Astrocyte (in vitro differentiated cells and primary cell): ENCODE measurements around the gene TTLL1. TPM values are rescaled to one million over a fixed set of nuclear protein-coding genes. Genes with fewer than 3 reads are reported as not detected.

Experiments used
- DNase-seq: peaks from one replicate; pipeline ENCODE4 v3.0.0-alpha.2; 2010; ENCODE audit warnings: low read depth
- FAIRE-seq: peaks from 2 replicates; lab custom pipeline; 2011; peaks lifted over from hg19 to GRCh38; lab: Jason Lieb, UNC
- H2AFZ ChIP-seq: 2 replicates; pipeline ENCODE4 v1.6.0; 2012; ENCODE audit warnings: low read depth, low read length, inconsistent platforms
- H3K27ac ChIP-seq: 2 replicates; pipeline ENCODE4 v1.5.1; 2011; ENCODE audit warnings: low read depth, low read length, inconsistent platforms
- H3K27me3 ChIP-seq: 2 replicates; pipeline ENCODE4 v1.6.0; 2011; ENCODE audit warnings: low read length, inconsistent platforms; ENCODE audit not compliant: insufficient read depth
- H3K36me3 ChIP-seq: 2 replicates; pipeline ENCODE4 v1.5.1; 2011; ENCODE audit warnings: low read length, inconsistent platforms; ENCODE audit not compliant: insufficient read depth
- H3K4me1 ChIP-seq: 2 replicates; pipeline ENCODE4 v1.5.1; 2011; ENCODE audit warnings: low read length, inconsistent platforms; ENCODE audit not compliant: insufficient read depth
- H3K4me2 ChIP-seq: 2 replicates; pipeline ENCODE4 v1.6.0; 2012; ENCODE audit warnings: low read length, inconsistent platforms
- H3K4me3 ChIP-seq: 2 replicates; pipeline ENCODE4 v1.5.1; 2011; ENCODE audit warnings: low read depth, mild to moderate bottlenecking, low read length, inconsistent platforms; ENCODE audit not compliant: insufficient read depth
- H3K79me2 ChIP-seq: 2 replicates; pipeline ENCODE4 v1.6.0; 2012; ENCODE audit warnings: mild to moderate bottlenecking, low read length, inconsistent platforms; ENCODE audit not compliant: insufficient read depth
- H3K9ac ChIP-seq: 2 replicates; pipeline ENCODE4 v1.6.0; 2012; ENCODE audit warnings: mild to moderate bottlenecking, low read length, inconsistent platforms
- H3K9me3 ChIP-seq: 2 replicates; pipeline ENCODE4 v1.5.1; 2012; ENCODE audit warnings: low read depth, mild to moderate bottlenecking, low read length, inconsistent platforms; ENCODE audit not compliant: insufficient read depth
- H4K20me1 ChIP-seq: 2 replicates; pipeline ENCODE4 v1.6.0; 2012; ENCODE audit warnings: low read length, inconsistent platforms; ENCODE audit not compliant: insufficient read depth
- H3K27ac Mint-ChIP-seq: one replicate; pipeline ENCODE4 v1.8.0; 2021; ENCODE audit warnings: mild to moderate bottlenecking, mixed read lengths; ENCODE audit not compliant: unreplicated experiment
- H3K27me3 Mint-ChIP-seq: one replicate; pipeline ENCODE4 v1.8.0; 2021; ENCODE audit warnings: low read depth, mixed read lengths; ENCODE audit not compliant: unreplicated experiment
- H3K36me3 Mint-ChIP-seq: one replicate; pipeline ENCODE4 v1.8.0; 2021; ENCODE audit warnings: low read depth, mixed read lengths; ENCODE audit not compliant: unreplicated experiment
- H3K4me1 Mint-ChIP-seq: one replicate; pipeline ENCODE4 v1.8.0; 2021; ENCODE audit warnings: low read depth, mixed read lengths; ENCODE audit not compliant: unreplicated experiment
- H3K4me3 Mint-ChIP-seq: one replicate; pipeline ENCODE4 v1.8.0; 2021; ENCODE audit warnings: mild to moderate bottlenecking, moderate library complexity, mixed read lengths; ENCODE audit not compliant: unreplicated experiment
- H3K9me3 Mint-ChIP-seq: one replicate; pipeline ENCODE4 v1.8.0; 2021; ENCODE audit warnings: mild to moderate bottlenecking, mixed read lengths; ENCODE audit not compliant: unreplicated experiment
- EZH2 ChIP-seq: IDR thresholded peaks from 2 replicates; pipeline ENCODE4 v1.6.1; 2012; ENCODE audit warnings: mild to moderate bottlenecking, low read length, inconsistent platforms; ENCODE audit not compliant: insufficient read depth
- total RNA-seq: library from RNA; stranded (reverse); gene quantifications from 2 replicates; pipeline ENCODE4 v1.2.1, GENCODE V29; 2021
- TF ChIP-seq, protein P1 (sequence below): IDR thresholded peaks from 2 replicates; pipeline ENCODE4 v1.5.1; 2011; ENCODE audit warnings: low read depth, mild to moderate bottlenecking, inconsistent platforms, low read length, moderate library complexity; ENCODE audit not compliant: insufficient read depth

The TTLL1 gene
- total RNA-seq, 1 donor from 2014 or later = 10.7 TPM

DNA sequence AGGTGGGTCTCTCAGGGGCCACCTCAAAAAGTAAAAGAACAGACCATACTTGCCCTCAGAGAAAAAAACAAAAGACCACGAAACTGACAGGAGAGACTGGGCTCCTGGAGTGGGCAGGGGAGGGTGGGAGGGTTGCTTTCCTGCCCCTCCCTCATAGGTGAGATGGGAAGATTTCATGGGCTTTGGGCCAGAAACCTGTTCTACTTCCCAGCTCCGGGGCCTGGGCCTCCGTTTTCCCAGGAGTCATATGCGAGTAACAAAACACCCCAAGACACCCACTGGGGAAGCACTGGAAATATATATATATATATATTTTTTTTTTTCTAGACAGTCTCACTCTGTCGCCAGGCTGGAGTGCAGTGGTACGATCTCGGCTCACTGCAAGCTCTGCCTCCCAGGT is 31.6 kb downstream of the TTLL1 start:
- no peak for TF ChIP-seq EZH2
- TF ChIP-seq, protein P1, sequence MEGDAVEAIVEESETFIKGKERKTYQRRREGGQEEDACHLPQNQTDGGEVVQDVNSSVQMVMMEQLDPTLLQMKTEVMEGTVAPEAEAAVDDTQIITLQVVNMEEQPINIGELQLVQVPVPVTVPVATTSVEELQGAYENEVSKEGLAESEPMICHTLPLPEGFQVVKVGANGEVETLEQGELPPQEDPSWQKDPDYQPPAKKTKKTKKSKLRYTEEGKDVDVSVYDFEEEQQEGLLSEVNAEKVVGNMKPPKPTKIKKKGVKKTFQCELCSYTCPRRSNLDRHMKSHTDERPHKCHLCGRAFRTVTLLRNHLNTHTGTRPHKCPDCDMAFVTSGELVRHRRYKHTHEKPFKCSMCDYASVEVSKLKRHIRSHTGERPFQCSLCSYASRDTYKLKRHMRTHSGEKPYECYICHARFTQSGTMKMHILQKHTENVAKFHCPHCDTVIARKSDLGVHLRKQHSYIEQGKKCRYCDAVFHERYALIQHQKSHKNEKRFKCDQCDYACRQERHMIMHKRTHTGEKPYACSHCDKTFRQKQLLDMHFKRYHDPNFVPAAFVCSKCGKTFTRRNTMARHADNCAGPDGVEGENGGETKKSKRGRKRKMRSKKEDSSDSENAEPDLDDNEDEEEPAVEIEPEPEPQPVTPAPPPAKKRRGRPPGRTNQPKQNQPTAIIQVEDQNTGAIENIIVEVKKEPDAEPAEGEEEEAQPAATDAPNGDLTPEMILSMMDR = no peak
- H3K4me2 ChIP-seq = no peak overlapping the region
- H2AFZ ChIP-seq = no peak overlapping the region
- no peaks in the 10 kb centered on the region for H3K79me2 ChIP-seq
- no peaks in the 10 kb centered on the region for H3K9me3 ChIP-seq
- no peak overlapping the region for H3K27ac Mint-ChIP-seq
- no peaks in the 10 kb centered on the region for H4K20me1 ChIP-seq
- H3K27me3 ChIP-seq = no peaks in the 10 kb centered on the region
- H3K27ac ChIP-seq = no peak overlapping the region
- no peaks in the 10 kb centered on the region for H3K4me1 Mint-ChIP-seq
- H3K4me1 ChIP-seq = no peaks in the 10 kb centered on the region
- H3K4me3 ChIP-seq = no peak overlapping the region
- H3K4me3 Mint-ChIP-seq = no peak overlapping the region
- no peak overlapping the region for H3K9ac ChIP-seq
- no peaks in the 10 kb centered on the region for H3K9me3 Mint-ChIP-seq
- no peaks in the 10 kb centered on the region for H3K27me3 Mint-ChIP-seq
- no peak for FAIRE-seq
- DNase-seq = no peak
- no peaks in the 10 kb centered on the region for H3K36me3 ChIP-seq
- peaks cover 19% of the 10 kb centered on the region for H3K36me3 Mint-ChIP-seq

DNA sequence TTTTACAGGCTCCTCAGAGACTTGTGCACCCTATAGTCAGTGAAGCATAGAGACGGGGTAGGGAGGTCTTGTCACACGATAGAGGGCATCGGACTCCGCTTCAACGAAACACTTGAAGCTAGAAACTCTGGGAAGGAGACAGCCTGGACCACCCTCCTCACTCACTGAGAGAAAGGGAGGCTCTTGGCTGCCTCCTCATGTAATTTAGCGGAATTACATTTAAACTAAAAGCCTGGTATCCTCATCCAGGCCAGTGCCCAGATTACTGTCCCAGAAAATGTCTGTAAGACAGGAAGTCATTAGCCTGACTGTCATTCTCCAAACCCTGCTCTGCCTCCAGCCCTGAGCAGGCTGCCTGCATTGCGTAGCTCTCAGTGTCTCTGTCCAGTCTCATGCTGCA is 36.0 kb downstream of the TTLL1 start:
- no peak overlapping the region for H3K27ac ChIP-seq
- no peaks in the 10 kb centered on the region for H3K4me1 ChIP-seq
- no peak overlapping the region for H3K4me2 ChIP-seq
- FAIRE-seq = no peak
- peaks cover 13% of the 10 kb centered on the region for H3K36me3 Mint-ChIP-seq
- H3K9me3 ChIP-seq = no peaks in the 10 kb centered on the region
- no peaks in the 10 kb centered on the region for H4K20me1 ChIP-seq
- H3K9ac ChIP-seq = no peak overlapping the region
- H3K4me3 Mint-ChIP-seq = no peak overlapping the region
- peaks cover 1% of the 10 kb centered on the region for H3K4me1 Mint-ChIP-seq
- no peak for TF ChIP-seq EZH2
- TF ChIP-seq, protein P1 = peak; percentile 5
- no peaks in the 10 kb centered on the region for H3K9me3 Mint-ChIP-seq
- DNase-seq = no peak
- no peak overlapping the region for H3K4me3 ChIP-seq
- no peaks in the 10 kb centered on the region for H3K27me3 Mint-ChIP-seq
- no peaks in the 10 kb centered on the region for H3K36me3 ChIP-seq
- no peaks in the 10 kb centered on the region for H3K79me2 ChIP-seq
- H3K27me3 ChIP-seq = no peaks in the 10 kb centered on the region
- no peak overlapping the region for H3K27ac Mint-ChIP-seq
- no peak overlapping the region for H2AFZ ChIP-seq

DNA sequence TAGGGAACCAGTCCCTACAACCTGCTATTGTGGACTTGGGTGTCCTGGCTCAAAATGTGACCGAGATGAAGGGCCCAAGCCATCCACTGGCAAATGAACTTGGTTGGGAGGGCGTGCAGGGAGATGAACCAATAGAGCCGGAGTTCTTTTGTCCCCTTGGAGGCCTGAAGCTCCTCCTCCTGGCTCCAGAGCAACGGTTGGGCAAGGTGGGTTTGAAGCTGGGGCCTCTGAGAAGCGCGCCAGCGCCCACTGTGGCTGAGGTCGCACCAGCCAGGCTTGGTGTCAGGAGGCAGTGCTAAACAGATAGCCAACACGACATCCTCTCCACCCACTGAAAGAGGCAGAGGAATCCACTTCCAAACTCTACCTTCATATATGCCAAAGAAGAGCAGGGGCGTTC is 38.2 kb downstream of the TTLL1 start:
- H3K27me3 Mint-ChIP-seq = no peaks in the 10 kb centered on the region
- no peak overlapping the region for H3K27ac Mint-ChIP-seq
- Histone ChIP-seq H4K20me1 (no peaks in the 10 kb centered on the region), H3K9me3 (no peaks in the 10 kb centered on the region), H3K27ac (no peak overlapping the region), H3K9ac (no peak overlapping the region), H3K4me3 (no peak overlapping the region), H3K36me3 (no peaks in the 10 kb centered on the region), H3K79me2 (no peaks in the 10 kb centered on the region), H3K27me3 (no peaks in the 10 kb centered on the region), H3K4me1 (no peaks in the 10 kb centered on the region), H3K4me2 (no peak overlapping the region), H2AFZ (no peak overlapping the region)
- TF ChIP-seq, protein P1 = no peak
- TF ChIP-seq EZH2 = no peak
- peaks cover 14% of the 10 kb centered on the region for H3K36me3 Mint-ChIP-seq
- FAIRE-seq = no peak
- H3K4me1 Mint-ChIP-seq = peaks cover 1% of the 10 kb centered on the region
- H3K9me3 Mint-ChIP-seq = no peaks in the 10 kb centered on the region
- DNase-seq = no peak
- no peak overlapping the region for H3K4me3 Mint-ChIP-seq
